HCT116 (cell line): ENCODE results near the gene KNL1. TPM values are rescaled to one million over a fixed set of nuclear protein-coding genes. Genes with fewer than 3 reads are reported as not detected.

Experiments used
- ATAC-seq: fragments of 200-7000 bp; cut with Tn5 transposase; 2 replicates; pipeline ENCODE4 v1.9.1; 2020; ENCODE audit warnings: mild to moderate bottlenecking, moderate library complexity
- BruUV-seq: library from RNA; stranded (reverse); fragments of 400-500 nt; replicated peaks from 2 replicates; lab custom pipeline; 2021; lab: Mats Ljungman, UMichigan
- CTCF ChIA-PET: fragments of 300-600 bp; sonication (Branson Sonifier 250); formaldehyde crosslinking; loops from one replicate; lab custom pipeline; 2021; ENCODE audit warnings: antibody characterized with exemption; lab: Charles Lee
- POLR2A ChIA-PET: fragments of 300-600, 350-600 bp; sonication (Branson Sonifier 250); formaldehyde crosslinking; loops from one replicate; lab custom pipeline; 2021; ENCODE audit warnings: antibody characterized with exemption; lab: Charles Lee
- RAD21 ChIA-PET, 2 experiments: fragments of 300-600 bp; sonication (Branson Sonifier 250); formaldehyde crosslinking; loops; one replicate each; lab custom pipeline; 2023; ENCODE audit warnings: low total read pairs in 2 of 2; ENCODE audit not compliant: uncharacterized antibody in 2 of 2, unreplicated experiment in 2 of 2, low non-redundant PET in 1 of 2; lab: Charles Lee
- DNase-seq: peaks from one replicate; pipeline ENCODE4 v3.0.0-alpha.2; 2010; ENCODE audit warnings: low read depth, low spot score
- H2AFZ ChIP-seq: fragments of 200-600 bp; shearing (Covaris generic), sonication (generic); 2 replicates; pipeline ENCODE4 v1.6.1; 2017; ENCODE audit warnings: low read depth, mixed run types, mixed read lengths, antibody characterized with exemption, low read length; ENCODE audit not compliant: poor library complexity, severe bottlenecking
- H3K27ac ChIP-seq: 2 replicates; pipeline ENCODE4 v1.5.1; 2012; ENCODE audit warnings: low read depth, low read length
- H3K27me3 ChIP-seq: fragments of 200-600 bp; sonication (generic); 2 replicates; pipeline ENCODE4 v1.6.1; 2016; ENCODE audit warnings: mixed run types, low read length, mixed read lengths; ENCODE audit not compliant: insufficient read depth
- H3K36me3 ChIP-seq, 2 experiments: fragments of 200-500 bp in 1 of 2; fragments of 200-600 bp in 1 of 2; sonication (Bioruptor generic) in 1 of 2; sonication (generic) in 1 of 2; 2 replicates each; pipeline versions ENCODE4 v1.5.1 to v1.6.1; 2014 to 2016; ENCODE audit warnings: low read length in 2 of 2, inconsistent platforms in 1 of 2, mixed read lengths in 1 of 2, mixed run types in 1 of 2; ENCODE audit not compliant: insufficient read depth in 2 of 2, control insufficient read depth in 1 of 2
- H3K4me1 ChIP-seq, 2 experiments: fragments of 200-600 bp in 1 of 2; sonication (generic) in 1 of 2; 2 replicates each; pipeline versions ENCODE4 v1.5.1 to v1.6.1; 2012 to 2017; ENCODE audit warnings: low read length in 2 of 2, inconsistent platforms in 1 of 2, mild to moderate bottlenecking in 1 of 2, mixed read lengths in 1 of 2, mixed run types in 1 of 2, moderate library complexity in 1 of 2; ENCODE audit not compliant: insufficient read depth in 2 of 2, control insufficient read depth in 1 of 2
- H3K4me2 ChIP-seq: fragments of 200-600 bp; sonication (generic); 2 replicates; pipeline ENCODE4 v1.6.1; 2017; ENCODE audit warnings: mixed run types, low read length, mixed read lengths
- H3K4me3 ChIP-seq, 2 experiments: fragments of 200-600 bp in 1 of 2; sonication (generic) in 1 of 2; replicated peaks in 1 of 2; 2 replicates each; pipeline ENCODE4 v1.5.1; 2011 to 2016; ENCODE audit warnings: low read length in 2 of 2, control low read depth in 1 of 2, low read depth in 1 of 2, mild to moderate bottlenecking in 1 of 2, mixed read lengths in 1 of 2, mixed run types in 1 of 2
- H3K79me2 ChIP-seq: fragments of 200-600 bp; sonication (generic); 2 replicates; pipeline ENCODE4 v1.6.1; 2017; ENCODE audit warnings: mild to moderate bottlenecking, mixed run types, low read length, moderate library complexity, mixed read lengths; ENCODE audit not compliant: insufficient read depth
- H3K9ac ChIP-seq: fragments of 200-600 bp; sonication (generic); 2 replicates; pipeline ENCODE4 v1.6.1; 2016; ENCODE audit warnings: low read length, mixed read lengths
- H3K9me2 ChIP-seq: fragments of 200-600 bp; sonication (generic), shearing (Covaris generic); 2 replicates; pipeline ENCODE4 v1.6.1; 2017; ENCODE audit warnings: mixed run types, mild to moderate bottlenecking, moderate library complexity; ENCODE audit not compliant: insufficient read depth
- H3K9me3 ChIP-seq, 2 experiments: fragments of 200-500 bp in 1 of 2; fragments of 200-600 bp in 1 of 2; sonication (Bioruptor generic) in 1 of 2; sonication (generic) in 1 of 2; 2 replicates each; pipeline ENCODE4 v1.6.1; 2014 to 2017; ENCODE audit warnings: low read length in 2 of 2, mixed read lengths in 2 of 2, inconsistent platforms in 1 of 2, low read depth in 1 of 2, mild to moderate bottlenecking in 1 of 2, mixed run types in 1 of 2, moderate library complexity in 1 of 2; ENCODE audit not compliant: control insufficient read depth in 1 of 2, insufficient read depth in 1 of 2
- H4K20me1 ChIP-seq: fragments of 200-600 bp; sonication (generic), shearing (Covaris generic); 2 replicates; pipeline ENCODE4 v1.6.1; 2017; ENCODE audit warnings: mixed run types, mild to moderate bottlenecking, moderate library complexity; ENCODE audit not compliant: insufficient read depth
- ATF3 ChIP-seq: IDR thresholded peaks from 2 replicates; pipeline ENCODE4 v1.6.1; 2012
- CBX3 ChIP-seq: IDR thresholded peaks from 2 replicates; pipeline ENCODE4 v1.6.1; 2012; ENCODE audit warnings: low read depth
- CTCF ChIP-seq, 3 experiments: fragments of 200-600 bp in 1 of 3; sonication (generic) in 1 of 3; IDR thresholded peaks in 2 of 3; conservative IDR thresholded peaks in 1 of 3; 2 replicates each; pipeline ENCODE4 v1.5.1; 2012 to 2017; ENCODE audit warnings: low read depth in 2 of 3, low read length in 2 of 3, antibody characterized with exemption in 1 of 3, borderline replicate concordance in 1 of 3, control low read depth in 1 of 3, mild to moderate bottlenecking in 1 of 3, mixed read lengths in 1 of 3, mixed run types in 1 of 3, moderate library complexity in 1 of 3; ENCODE audit not compliant: insufficient read depth in 1 of 3
- EGR1 ChIP-seq: IDR thresholded peaks from 2 replicates; pipeline ENCODE4 v1.6.1; 2012; ENCODE audit warnings: low read depth
- ELF1 ChIP-seq: IDR thresholded peaks from 2 replicates; pipeline ENCODE4 v1.6.1; 2012; ENCODE audit warnings: low read depth, borderline replicate concordance
- FOSL1 ChIP-seq: IDR thresholded peaks from 2 replicates; pipeline ENCODE4 v1.6.1; 2012; ENCODE audit warnings: low read depth
- JUND ChIP-seq: IDR thresholded peaks from 2 replicates; pipeline ENCODE4 v1.6.1; 2012
- MAX ChIP-seq: IDR thresholded peaks from 2 replicates; pipeline ENCODE4 v1.6.1; 2012
- POLR2A ChIP-seq: IDR thresholded peaks from 2 replicates; pipeline ENCODE4 v1.7.0; 2011; ENCODE audit warnings: borderline replicate concordance; ENCODE audit not compliant: insufficient read depth, insufficient read length; ENCODE audit errors: extremely low read depth
- POLR2AphosphoS5 ChIP-seq: IDR thresholded peaks from 2 replicates; pipeline ENCODE4 v1.6.1; 2011; ENCODE audit warnings: mild to moderate bottlenecking, low read depth, low read length, moderate library complexity
- RAD21 ChIP-seq: IDR thresholded peaks from 2 replicates; pipeline ENCODE4 v1.6.1; 2012; ENCODE audit warnings: low read depth, mild to moderate bottlenecking
- SIN3A ChIP-seq: IDR thresholded peaks from 2 replicates; pipeline ENCODE4 v1.6.1; 2012; ENCODE audit warnings: low read depth
- SP1 ChIP-seq: IDR thresholded peaks from 2 replicates; pipeline ENCODE4 v1.6.1; 2012; ENCODE audit warnings: low read depth
- SRF ChIP-seq: IDR thresholded peaks from 2 replicates; pipeline ENCODE4 v1.6.1; 2012; ENCODE audit warnings: low read depth
- YY1 ChIP-seq: IDR thresholded peaks from 2 replicates; pipeline ENCODE4 v1.6.1; 2011; ENCODE audit warnings: low read length, low read depth, moderate library complexity, mild to moderate bottlenecking; ENCODE audit not compliant: insufficient replicate concordance; ENCODE audit errors: extremely low read depth
- intact Hi-C: fragments of 100-400 bp; cut with micrococcal nuclease; formaldehyde crosslinking; loops from 2 replicates; pipeline ENCODE4 v1.10.0; 2022
- total RNA-seq: library from RNA; stranded (reverse); gene quantifications from one replicate; pipeline ENCODE4 v1.2.1, GENCODE V29; 2021; ENCODE audit not compliant: unreplicated experiment

KNL1 gene
- total RNA-seq, 1 experiment from 2014 or later: 30.6 TPM

- ChIA-PET RAD21 (interaction anchor here in 1 of 2 experiments (1.1 kb wide), 1 partner anchor 129 kb away, joined by 3 read pairs; the partner anchor contains the start of gene CCDC32), CTCF (interaction anchor here (1.0 to 1.4 kb wide), 4 partner anchors 15 to 212 kb away, joined by 3 to 12 read pairs (median 5); partner anchors contain the start of gene VPS18), POLR2A (interaction anchor here (0.6 to 2.0 kb wide), 12 partner anchors 9 to 259 kb away, joined by 3 to 6 read pairs (median 4); partner anchors contain the start of genes C15orf62, CCDC32, CHAC1 and RPUSD2)
- BruUV-seq: TSS peak; percentile 77
- ATAC-seq (no peak), DNase-seq (no peak)
- Histone ChIP-seq H3K4me3 (peak overlapping the region; percentile 82 to 92), H3K36me3 (peaks cover 0 to 4% of the 10 kb centered on the region in 2 experiments; a peak in 2 of 4 replicates), H3K27ac (peak overlapping the region; percentile 95), H2AFZ (no peak overlapping the region), H3K9me3 (no peaks in the 10 kb centered on the region), H3K27me3 (no peaks in the 10 kb centered on the region), H3K9me2 (no peaks in the 10 kb centered on the region), H4K20me1 (no peaks in the 10 kb centered on the region), H3K4me2 (peak overlapping the region; percentile 97), H3K4me1 (peaks cover 11 to 28% of the 10 kb centered on the region in 2 experiments; a peak in 3 of 4 replicates), H3K9ac (peak overlapping the region; percentile 95), H3K79me2 (peaks cover 42% of the 10 kb centered on the region)
- TF ChIP-seq ELF1 (no peak), POLR2AphosphoS5 (no peak), JUND (no peak), CBX3 (no peak)
- intact Hi-C loops: no loop called here
These were observed 100.0 kb downstream of the KNL1 start for GRCh38 chr15:40693904-40694687.

- H4K20me1 ChIP-seq: no peaks in the 10 kb centered on the region
- ChIA-PET CTCF (interaction anchor here (0.7 to 1.4 kb wide), 6 partner anchors 16 to 211 kb away, joined by 3 to 12 read pairs (median 4); partner anchors contain the start of gene VPS18), RAD21 (interaction anchor here in 1 of 2 experiments (0.7 to 1.1 kb wide), 2 partner anchors 130 to 140 kb away, joined by 3 to 6 read pairs; partner anchors contain the start of gene CCDC32), POLR2A (interaction anchor here (0.6 to 2.0 kb wide), 12 partner anchors 10 to 258 kb away, joined by 3 to 6 read pairs (median 4); partner anchors contain the start of genes C15orf62, CCDC32, CHAC1 and RPUSD2)
- H3K9me3 ChIP-seq: no peaks in the 10 kb centered on the region
- peak within 1 kb of the TSS; percentile 95 for H3K27ac ChIP-seq
- no TSS peak for BruUV-seq
- H3K36me3 ChIP-seq: peaks cover 4 to 6% of the 10 kb centered on the region in 2 experiments; a peak in 2 of 4 replicates
- H3K9me2 ChIP-seq: no peaks in the 10 kb centered on the region
- H2AFZ ChIP-seq: peak within 1 kb of the TSS; percentile 94
- peak within 1 kb of the TSS; percentile 82 to 92 for H3K4me3 ChIP-seq
- DNase-seq: peak; percentile 87
- peak; percentile 94 for ATAC-seq
- peaks cover 47% of the 10 kb centered on the region for H3K79me2 ChIP-seq
- H3K9ac ChIP-seq: peak within 1 kb of the TSS; percentile 95
- intact Hi-C loops: no loop called here
- H3K4me1 ChIP-seq: peaks cover 11 to 28% of the 10 kb centered on the region in 2 experiments; a peak in 3 of 4 replicates
- H3K4me2 ChIP-seq: peak within 1 kb of the TSS; percentile 97
- H3K27me3 ChIP-seq: no peaks in the 10 kb centered on the region
- TF ChIP-seq CBX3 (peak; percentile 10; the same call in 1 of the 2 replicates), SRF (no peak), ATF3 (no peak), EGR1 (peak; percentile 67), RAD21 (no peak), FOSL1 (no peak), CTCF (IDR thresholded peaks at IDR 0.05 in 2 of 3, conservative IDR thresholded peaks at IDR 0.05 in 1 of 3; ENCODE audit: borderline replicate concordance in 1 of 3, insufficient read depth in 1 of 3, low read depth in 2 of 3, low read length in 2 of 3) (no peak), POLR2A (peak; percentile 65), POLR2AphosphoS5 (peak; percentile 89), YY1 (peak; percentile 55), JUND (no peak), SP1 (no peak; the same call in 1 of the 2 replicates), MAX (peak; percentile 72), SIN3A (peak; percentile 93)
These were observed 100.8 kb downstream of the KNL1 start, which contains the start of gene RAD51 for GRCh38 chr15:40694688-40695468. TSS of gene RAD51 (plus strand) at chr15:40695174. CDS start at chr15:40698759, 3,585 bp downstream.
